Panc1 (cell line): ENCODE data around the gene ACER3. TPM values are rescaled to one million over a fixed set of nuclear protein-coding genes. Genes with fewer than 3 reads are reported as not detected.
A peak's percentile ranks its signal among the peaks of the same experiment; 100 is the strongest.

ENCODE experiments used
- ATAC-seq: fragments of 200-7000 bp; cut with Tn5 transposase; 2 replicates; pipeline ENCODE4 v1.9.1; 2020; ENCODE audit warnings: mild to moderate bottlenecking, moderate library complexity
- BruUV-seq: library from RNA; stranded (reverse); fragments of 400-500 nt; replicated peaks from 2 replicates; lab custom pipeline; 2021; lab: Mats Ljungman, UMichigan
- CTCF ChIA-PET: fragments of 300-600 bp; sonication (Branson Sonifier 250); formaldehyde crosslinking; loops from one replicate; lab custom pipeline; 2022; ENCODE audit warnings: antibody characterized with exemption; lab: Charles Lee
- POLR2A ChIA-PET: fragments of 300-600 bp; sonication (Branson Sonifier 250); formaldehyde crosslinking; loops from one replicate; lab custom pipeline; 2022; ENCODE audit warnings: antibody characterized with exemption; lab: Charles Lee
- DNase-seq: peaks from one replicate; pipeline ENCODE4 v3.0.0-alpha.2; 2010; ENCODE audit warnings: low read depth, low spot score
- H3K27ac ChIP-seq: 2 replicates; pipeline ENCODE4 v1.5.1; 2011; ENCODE audit warnings: mild to moderate bottlenecking, low read length, inconsistent platforms
- H3K27me3 ChIP-seq: fragments of 200-500 bp; sonication (Bioruptor generic); 2 replicates; pipeline ENCODE4 v1.6.0; 2014; ENCODE audit warnings: low read length, inconsistent platforms; ENCODE audit not compliant: control insufficient read depth, insufficient read depth
- H3K36me3 ChIP-seq: fragments of 200-500 bp; sonication (Bioruptor generic); 2 replicates; pipeline ENCODE4 v1.5.1; 2014; ENCODE audit warnings: inconsistent platforms, mild to moderate bottlenecking, low read length, moderate library complexity; ENCODE audit not compliant: control insufficient read depth, insufficient read depth
- H3K4me1 ChIP-seq: 2 replicates; pipeline ENCODE4 v1.5.1; 2011; ENCODE audit warnings: inconsistent platforms, mild to moderate bottlenecking, low read length, moderate library complexity; ENCODE audit not compliant: control insufficient read depth, insufficient read depth
- H3K4me3 ChIP-seq, 2 experiments: 2 replicates each; pipeline ENCODE4 v1.5.1; 2011 to 2012; ENCODE audit warnings: low read depth in 2 of 2, low read length in 2 of 2, mild to moderate bottlenecking in 2 of 2, inconsistent platforms in 1 of 2, moderate library complexity in 1 of 2
- H3K9me3 ChIP-seq: fragments of 200-500 bp; sonication (Bioruptor generic); 2 replicates; pipeline ENCODE4 v1.5.1; 2014; ENCODE audit warnings: low read depth, mild to moderate bottlenecking, inconsistent platforms, low read length, moderate library complexity; ENCODE audit not compliant: control insufficient read depth, insufficient read depth
- POLR2AphosphoS5 ChIP-seq: IDR thresholded peaks from 2 replicates; pipeline ENCODE4 v1.6.1; 2012; ENCODE audit warnings: mild to moderate bottlenecking, low read depth, low read length, moderate library complexity
- SIN3A ChIP-seq: IDR thresholded peaks from 2 replicates; pipeline ENCODE4 v1.6.1; 2012; ENCODE audit warnings: low read depth, mild to moderate bottlenecking, low read length, moderate library complexity, borderline replicate concordance; ENCODE audit not compliant: insufficient read depth
- TCF7L2 ChIP-seq: IDR thresholded peaks from 2 replicates; pipeline ENCODE4 v1.6.1; 2011; ENCODE audit warnings: mild to moderate bottlenecking, low read depth, low read length, inconsistent platforms
- in situ Hi-C: cut with HindIII; loops from 2 replicates; pipeline ENCODE4 v1.10.0; 2016; ENCODE audit warnings: low sequenced_read_pairs, low pct_unique_long_range_greater_than_20kb
- intact Hi-C: fragments of 100-400 bp; cut with micrococcal nuclease; formaldehyde crosslinking; loops from one replicate; pipeline ENCODE4 v1.10.0; 2022; ENCODE audit not compliant: unreplicated experiment
- total RNA-seq: library from RNA; stranded (reverse); gene quantifications from one replicate; pipeline ENCODE4 v1.2.1, GENCODE V29; 2021; ENCODE audit not compliant: unreplicated experiment
- TF ChIP-seq, protein P1 (sequence below), 2 experiments: IDR thresholded peaks; 2 replicates each; pipeline ENCODE4 v1.6.1; 2011 to 2012; ENCODE audit warnings: low read depth in 2 of 2, control low read depth in 1 of 2, low read length in 1 of 2, mild to moderate bottlenecking in 1 of 2, moderate library complexity in 1 of 2; ENCODE audit not compliant: insufficient read depth in 1 of 2
- TF ChIP-seq, protein P2 (sequence below): fragments of 450-650 bp; IDR thresholded peaks from 2 replicates; pipeline ENCODE4 v1.5.1; 2017; ENCODE audit warnings: mild to moderate bottlenecking

The ACER3 gene
- total RNA-seq, 1 experiment from 2014 or later, result 41.8 TPM

DNA sequence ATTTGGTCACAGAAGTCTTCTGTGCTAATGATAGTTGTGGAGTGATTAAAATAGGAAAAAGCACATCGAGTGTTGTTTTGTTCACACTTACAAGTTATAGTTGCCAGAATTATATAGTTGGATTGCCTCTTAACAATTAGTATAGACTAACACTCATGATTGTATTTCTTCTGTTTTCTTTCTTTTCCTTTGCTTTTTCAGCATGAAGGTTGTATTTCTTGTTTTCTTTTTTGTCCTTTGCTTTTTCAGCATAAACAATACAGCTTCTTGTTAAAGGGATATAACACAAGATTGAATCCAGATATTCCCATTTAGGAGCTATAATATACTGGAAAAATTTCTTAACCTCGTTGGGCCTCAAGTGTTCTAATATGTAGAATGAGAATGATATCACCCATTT, 31.1 kb downstream of the ACER3 start:
- H3K27ac ChIP-seq, result 0 out of 2 replicates have a peak overlapping the region, but pooled peaks have one; percentile 2
- DNase-seq (no peak), ATAC-seq (no peak)
- TF ChIP-seq SIN3A (no peak), TCF7L2 (no peak), POLR2AphosphoS5 (no peak)
- TF ChIP-seq, protein P1, sequence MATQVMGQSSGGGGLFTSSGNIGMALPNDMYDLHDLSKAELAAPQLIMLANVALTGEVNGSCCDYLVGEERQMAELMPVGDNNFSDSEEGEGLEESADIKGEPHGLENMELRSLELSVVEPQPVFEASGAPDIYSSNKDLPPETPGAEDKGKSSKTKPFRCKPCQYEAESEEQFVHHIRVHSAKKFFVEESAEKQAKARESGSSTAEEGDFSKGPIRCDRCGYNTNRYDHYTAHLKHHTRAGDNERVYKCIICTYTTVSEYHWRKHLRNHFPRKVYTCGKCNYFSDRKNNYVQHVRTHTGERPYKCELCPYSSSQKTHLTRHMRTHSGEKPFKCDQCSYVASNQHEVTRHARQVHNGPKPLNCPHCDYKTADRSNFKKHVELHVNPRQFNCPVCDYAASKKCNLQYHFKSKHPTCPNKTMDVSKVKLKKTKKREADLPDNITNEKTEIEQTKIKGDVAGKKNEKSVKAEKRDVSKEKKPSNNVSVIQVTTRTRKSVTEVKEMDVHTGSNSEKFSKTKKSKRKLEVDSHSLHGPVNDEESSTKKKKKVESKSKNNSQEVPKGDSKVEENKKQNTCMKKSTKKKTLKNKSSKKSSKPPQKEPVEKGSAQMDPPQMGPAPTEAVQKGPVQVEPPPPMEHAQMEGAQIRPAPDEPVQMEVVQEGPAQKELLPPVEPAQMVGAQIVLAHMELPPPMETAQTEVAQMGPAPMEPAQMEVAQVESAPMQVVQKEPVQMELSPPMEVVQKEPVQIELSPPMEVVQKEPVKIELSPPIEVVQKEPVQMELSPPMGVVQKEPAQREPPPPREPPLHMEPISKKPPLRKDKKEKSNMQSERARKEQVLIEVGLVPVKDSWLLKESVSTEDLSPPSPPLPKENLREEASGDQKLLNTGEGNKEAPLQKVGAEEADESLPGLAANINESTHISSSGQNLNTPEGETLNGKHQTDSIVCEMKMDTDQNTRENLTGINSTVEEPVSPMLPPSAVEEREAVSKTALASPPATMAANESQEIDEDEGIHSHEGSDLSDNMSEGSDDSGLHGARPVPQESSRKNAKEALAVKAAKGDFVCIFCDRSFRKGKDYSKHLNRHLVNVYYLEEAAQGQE (IDR thresholded peaks at IDR 0.05; ENCODE audit: insufficient read depth in 1 of 2, low read depth in 2 of 2, low read length in 1 of 2), result no peak
- TF ChIP-seq, protein P2, sequence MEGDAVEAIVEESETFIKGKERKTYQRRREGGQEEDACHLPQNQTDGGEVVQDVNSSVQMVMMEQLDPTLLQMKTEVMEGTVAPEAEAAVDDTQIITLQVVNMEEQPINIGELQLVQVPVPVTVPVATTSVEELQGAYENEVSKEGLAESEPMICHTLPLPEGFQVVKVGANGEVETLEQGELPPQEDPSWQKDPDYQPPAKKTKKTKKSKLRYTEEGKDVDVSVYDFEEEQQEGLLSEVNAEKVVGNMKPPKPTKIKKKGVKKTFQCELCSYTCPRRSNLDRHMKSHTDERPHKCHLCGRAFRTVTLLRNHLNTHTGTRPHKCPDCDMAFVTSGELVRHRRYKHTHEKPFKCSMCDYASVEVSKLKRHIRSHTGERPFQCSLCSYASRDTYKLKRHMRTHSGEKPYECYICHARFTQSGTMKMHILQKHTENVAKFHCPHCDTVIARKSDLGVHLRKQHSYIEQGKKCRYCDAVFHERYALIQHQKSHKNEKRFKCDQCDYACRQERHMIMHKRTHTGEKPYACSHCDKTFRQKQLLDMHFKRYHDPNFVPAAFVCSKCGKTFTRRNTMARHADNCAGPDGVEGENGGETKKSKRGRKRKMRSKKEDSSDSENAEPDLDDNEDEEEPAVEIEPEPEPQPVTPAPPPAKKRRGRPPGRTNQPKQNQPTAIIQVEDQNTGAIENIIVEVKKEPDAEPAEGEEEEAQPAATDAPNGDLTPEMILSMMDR, result no peak
- intact Hi-C loops, result no loop called here
- BruUV-seq, result no TSS peak
- H3K4me1 ChIP-seq, result peaks cover 10% of the 10 kb centered on the region
- H3K36me3 ChIP-seq, result no peaks in the 10 kb centered on the region
- in situ Hi-C loops, result no loop called here
- ChIA-PET CTCF (interaction anchor here (1.0 kb wide), 1 partner anchor 27 kb away, joined by 3 read pairs; no protein-coding TSS in a partner anchor), POLR2A (no interaction called here)
- H3K27me3 ChIP-seq, result no peaks in the 10 kb centered on the region
- no peak overlapping the region for H3K4me3 ChIP-seq
- H3K9me3 ChIP-seq, result no peaks in the 10 kb centered on the region

DNA sequence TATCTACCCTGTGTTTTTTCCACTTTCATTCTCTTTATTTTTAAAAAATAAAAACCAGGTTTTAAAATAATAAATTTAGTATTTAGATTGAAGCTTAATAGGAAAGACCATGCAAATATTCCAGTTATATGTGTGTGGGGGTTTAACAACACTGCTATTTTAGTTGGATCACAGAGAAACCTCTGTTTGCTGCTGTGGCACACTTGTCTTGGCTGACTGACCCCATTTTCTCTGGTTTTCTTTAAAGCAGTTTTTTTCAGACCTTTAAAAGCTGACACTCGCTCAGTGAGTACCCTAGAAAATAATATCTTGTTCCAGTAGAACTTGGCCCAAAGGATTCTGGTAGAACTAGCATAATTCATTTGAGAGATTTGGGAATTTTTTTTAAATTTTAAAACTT, 31.6 kb downstream of the ACER3 start:
- TF ChIP-seq POLR2AphosphoS5 (no peak), TCF7L2 (no peak), SIN3A (no peak)
- TF ChIP-seq, protein P2, result no peak
- TF ChIP-seq, protein P1 (IDR thresholded peaks at IDR 0.05; ENCODE audit: insufficient read depth in 1 of 2, low read depth in 2 of 2, low read length in 1 of 2), result no peak
- POLR2A ChIA-PET, result no interaction called here
- intact Hi-C loops, result no loop called here
- Histone ChIP-seq H3K4me3 (no peak overlapping the region), H3K27me3 (no peaks in the 10 kb centered on the region), H3K36me3 (no peaks in the 10 kb centered on the region), H3K9me3 (no peaks in the 10 kb centered on the region), H3K4me1 (peaks cover 10% of the 10 kb centered on the region), H3K27ac (no peak overlapping the region)
- no TSS peak for BruUV-seq
- no peak for DNase-seq
- CTCF ChIA-PET, result interaction anchor here (1.0 kb wide), 1 partner anchor 27 kb away, joined by 3 read pairs; no protein-coding TSS in a partner anchor
- no peak for ATAC-seq
- in situ Hi-C loops, result no loop called here
